ENCODE results near the gene TNRC6A. TPM values are rescaled to one million over a fixed set of nuclear protein-coding genes. Genes with fewer than 3 reads are reported as not detected.
"Not testable (repeated sequence)": the region's sequence is repeated elsewhere in the genome, so short reads cannot be mapped to it uniquely, and the experiment has no call there.

Gene TNRC6A
- total RNA-seq, 1 donor, result 61.5 TPM

DNA sequence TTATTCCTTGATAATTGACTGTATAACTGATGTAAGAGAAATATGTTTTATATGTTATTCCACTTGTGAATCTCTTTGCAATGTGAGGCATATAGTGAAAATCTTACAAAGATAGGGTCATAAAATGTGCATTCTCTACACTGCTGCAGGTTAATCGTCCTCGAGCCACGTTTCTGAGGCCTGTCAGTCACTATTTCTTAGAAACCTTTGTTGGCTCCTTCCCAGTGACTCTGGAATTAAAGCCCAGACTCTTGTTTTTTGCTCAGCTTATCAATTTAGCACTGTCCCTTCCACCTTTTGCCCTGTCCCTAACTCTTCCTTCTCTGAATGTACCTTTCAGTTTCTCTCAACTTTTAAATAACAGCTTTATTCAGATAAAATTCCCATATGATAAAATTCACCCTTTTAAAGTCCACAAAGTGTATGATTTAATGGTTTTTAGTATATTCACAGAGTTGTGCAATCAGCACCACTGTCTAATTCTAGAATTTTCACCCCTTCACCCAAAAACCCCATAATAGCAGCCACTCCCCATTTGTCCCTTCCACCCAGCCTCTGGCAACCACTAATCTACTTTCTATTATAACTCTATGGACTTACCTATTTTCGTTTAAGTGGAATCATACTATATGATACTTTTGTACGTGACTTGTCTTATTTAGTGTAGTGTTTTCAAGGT is 8.6 kb downstream of the TNRC6A start:
- H3K4me1 ChIP-seq (ENCODE audit: insufficient read depth, low read length), result peaks cover 47% of the 10 kb centered on the region
- no peaks in the 10 kb centered on the region for H3K27me3 ChIP-seq (ENCODE audit: insufficient read depth, low read length)
- no peaks in the 10 kb centered on the region for H3K9me3 ChIP-seq (ENCODE audit: low read depth, low read length)
- no peak overlapping the region for H3K4me3 ChIP-seq (ENCODE audit: low read length)

DNA sequence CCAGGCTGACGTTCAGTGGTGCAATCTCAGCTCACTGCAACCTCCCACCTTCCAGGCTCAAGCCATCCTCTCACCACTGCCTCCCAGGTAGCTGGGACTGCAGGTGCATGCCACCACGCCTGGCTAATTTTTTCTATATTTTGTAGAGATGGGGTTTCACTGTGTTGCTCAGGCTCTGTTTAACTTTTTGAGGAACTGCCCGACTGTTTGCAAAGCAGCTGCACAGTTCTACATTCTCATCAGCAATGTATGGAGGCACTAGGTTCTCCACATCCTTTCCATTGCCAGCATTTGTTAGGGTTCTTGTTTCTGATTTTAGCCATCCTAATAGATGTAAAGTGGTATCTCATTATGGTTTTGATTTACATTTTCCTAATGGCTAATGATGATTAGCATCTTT is 9.4 kb downstream of the TNRC6A start:
- Histone ChIP-seq H3K9me3 (ENCODE audit: low read depth, low read length) (no peaks in the 10 kb centered on the region), H3K27me3 (ENCODE audit: insufficient read depth, low read length) (no peaks in the 10 kb centered on the region), H3K4me3 (ENCODE audit: low read length) (no peak overlapping the region), H3K4me1 (ENCODE audit: insufficient read depth, low read length) (peaks cover 47% of the 10 kb centered on the region)

DNA sequence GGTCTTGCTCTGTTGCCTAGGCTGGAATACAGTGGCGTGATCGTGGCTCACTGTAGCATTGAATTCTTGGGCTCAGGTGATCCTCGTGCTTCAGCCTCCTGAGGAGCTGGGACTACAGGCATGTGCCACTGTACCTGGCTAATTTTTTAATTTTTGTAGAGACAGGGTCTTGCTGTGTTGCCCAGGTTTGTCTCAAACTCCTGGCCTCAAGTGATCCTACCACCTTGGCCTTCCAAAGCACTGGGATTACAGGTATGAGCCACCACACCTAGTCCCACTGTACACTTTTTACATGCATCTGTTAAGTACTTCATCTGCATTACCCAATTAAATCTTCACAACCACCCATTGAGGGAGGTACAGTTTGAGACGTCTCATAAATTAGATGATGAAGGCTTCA is 12.4 kb downstream of the TNRC6A start:
- H3K4me1 ChIP-seq (ENCODE audit: insufficient read depth, low read length), result peaks cover 50% of the 10 kb centered on the region
- H3K27me3 ChIP-seq (ENCODE audit: insufficient read depth, low read length), result no peaks in the 10 kb centered on the region
- no peaks in the 10 kb centered on the region for H3K9me3 ChIP-seq (ENCODE audit: low read depth, low read length)
- H3K4me3 ChIP-seq (ENCODE audit: low read length), result no peak overlapping the region

DNA sequence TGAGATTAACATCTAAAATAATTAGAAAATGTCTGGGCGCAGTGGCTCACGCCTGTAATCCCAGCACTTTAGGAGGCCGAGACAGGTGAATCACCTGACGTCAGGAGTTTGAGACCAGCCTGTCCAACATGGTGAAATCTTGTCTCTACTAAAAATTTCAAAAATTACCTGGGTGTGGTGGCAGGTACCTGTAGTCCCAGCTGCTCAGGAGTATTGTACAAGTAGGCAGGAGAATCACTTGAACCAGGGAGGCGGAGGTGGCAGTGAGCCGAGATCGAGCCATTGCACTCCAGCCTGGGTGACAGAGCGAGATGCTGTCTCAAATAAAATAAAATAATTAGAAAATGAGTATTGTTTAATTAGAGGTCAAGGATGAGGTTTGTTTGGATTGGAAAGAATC is 13.2 kb downstream of the TNRC6A start:
- H3K4me3 ChIP-seq (ENCODE audit: low read length); H3K27me3 ChIP-seq (ENCODE audit: insufficient read depth, low read length); H3K9me3 ChIP-seq (ENCODE audit: low read depth, low read length): not testable (repeated sequence)
- peaks cover 48% of the 10 kb centered on the region for H3K4me1 ChIP-seq (ENCODE audit: insufficient read depth, low read length)

DNA sequence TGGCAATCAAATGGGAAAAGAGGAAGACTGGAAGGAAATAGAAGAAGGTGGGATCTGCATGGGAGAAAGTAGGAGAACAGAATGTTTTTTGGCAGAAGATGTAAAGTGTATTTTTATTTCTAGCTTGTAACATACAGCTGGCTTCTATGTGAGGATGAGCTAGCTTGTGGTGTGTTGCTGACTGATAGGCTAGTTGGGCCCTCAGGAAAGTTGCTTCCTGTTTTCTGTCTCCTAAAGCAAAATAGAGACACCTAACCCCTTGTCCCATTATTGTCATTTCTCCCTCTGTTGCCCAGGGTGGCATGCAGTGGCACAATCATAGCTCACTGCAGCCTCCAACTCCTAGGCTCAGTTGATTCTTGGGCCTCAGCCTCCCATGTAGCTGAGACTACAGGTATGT is 15.9 kb downstream of the TNRC6A start:
- peaks cover 54% of the 10 kb centered on the region for H3K4me1 ChIP-seq (ENCODE audit: insufficient read depth, low read length)
- no peaks in the 10 kb centered on the region for H3K9me3 ChIP-seq (ENCODE audit: low read depth, low read length)
- no peak overlapping the region for H3K4me3 ChIP-seq (ENCODE audit: low read length)
- H3K27me3 ChIP-seq (ENCODE audit: insufficient read depth, low read length), result no peaks in the 10 kb centered on the region

DNA sequence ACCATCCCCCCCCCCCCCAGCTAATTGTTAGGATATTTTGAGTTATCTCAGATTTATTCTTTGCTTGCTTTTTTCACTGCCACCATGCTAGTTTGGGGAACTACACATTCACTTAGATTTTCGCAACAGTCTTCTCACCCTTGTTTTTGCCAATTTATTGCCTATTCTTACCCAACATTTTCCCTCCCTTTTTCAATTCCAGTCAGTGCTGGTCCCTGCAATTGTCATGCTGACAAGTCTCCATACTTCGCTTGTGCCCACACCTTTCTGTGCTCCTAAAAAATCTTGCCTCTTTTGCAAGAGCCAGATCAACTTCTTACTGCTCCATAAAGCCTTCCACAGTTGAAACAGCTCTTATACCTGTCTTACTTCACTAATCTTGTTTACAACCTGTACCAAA is 16.3 kb downstream of the TNRC6A start:
- Histone ChIP-seq H3K27me3 (ENCODE audit: insufficient read depth, low read length) (no peaks in the 10 kb centered on the region), H3K4me1 (ENCODE audit: insufficient read depth, low read length) (peaks cover 53% of the 10 kb centered on the region), H3K4me3 (ENCODE audit: low read length) (no peak overlapping the region), H3K9me3 (ENCODE audit: low read depth, low read length) (no peaks in the 10 kb centered on the region)

DNA sequence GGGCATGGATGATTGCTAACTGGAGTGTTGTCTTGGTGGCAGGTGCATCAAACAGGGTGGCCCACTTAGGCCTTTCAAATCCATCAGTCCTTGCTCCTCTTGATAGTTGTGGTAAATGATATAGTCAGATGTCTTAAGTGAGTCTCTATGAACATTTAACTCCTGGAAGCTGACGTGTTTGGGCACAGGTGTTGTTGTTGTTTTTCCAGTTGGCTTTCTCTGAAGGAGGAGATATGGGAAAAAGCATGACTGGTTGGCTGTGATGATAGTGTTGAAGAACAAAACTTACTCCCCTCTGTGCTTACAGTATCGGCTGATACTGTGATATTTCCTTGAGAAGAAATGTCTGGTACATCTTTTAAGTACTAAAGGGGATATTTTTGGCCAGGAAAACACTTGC is 18.0 kb downstream of the TNRC6A start:
- peaks cover 41% of the 10 kb centered on the region for H3K4me1 ChIP-seq (ENCODE audit: insufficient read depth, low read length)
- no peaks in the 10 kb centered on the region for H3K27me3 ChIP-seq (ENCODE audit: insufficient read depth, low read length)
- H3K4me3 ChIP-seq (ENCODE audit: low read length), result no peak overlapping the region
- no peaks in the 10 kb centered on the region for H3K9me3 ChIP-seq (ENCODE audit: low read depth, low read length)

DNA sequence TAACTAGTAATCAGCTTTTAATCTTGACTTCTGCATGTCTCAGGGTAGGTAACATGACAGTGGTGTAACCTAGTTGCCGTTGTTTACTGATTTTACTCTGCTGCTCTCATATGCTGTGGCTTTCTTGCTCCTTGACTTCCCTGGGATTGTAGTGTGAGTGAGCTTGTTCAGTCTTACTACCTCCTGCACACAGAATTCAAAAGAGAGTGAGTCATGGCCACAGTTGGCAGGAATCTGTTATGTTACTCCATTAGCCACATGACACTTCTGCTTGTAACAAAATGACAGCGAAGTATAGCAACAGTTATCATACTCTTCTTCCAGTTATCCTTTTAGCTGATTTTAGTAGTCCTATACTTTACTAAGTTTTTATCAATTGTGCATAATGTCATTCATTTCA is 18.8 kb downstream of the TNRC6A start:
- Histone ChIP-seq H3K9me3 (ENCODE audit: low read depth, low read length) (no peaks in the 10 kb centered on the region), H3K4me3 (ENCODE audit: low read length) (no peak overlapping the region), H3K4me1 (ENCODE audit: insufficient read depth, low read length) (peaks cover 40% of the 10 kb centered on the region), H3K27me3 (ENCODE audit: insufficient read depth, low read length) (no peaks in the 10 kb centered on the region)

DNA sequence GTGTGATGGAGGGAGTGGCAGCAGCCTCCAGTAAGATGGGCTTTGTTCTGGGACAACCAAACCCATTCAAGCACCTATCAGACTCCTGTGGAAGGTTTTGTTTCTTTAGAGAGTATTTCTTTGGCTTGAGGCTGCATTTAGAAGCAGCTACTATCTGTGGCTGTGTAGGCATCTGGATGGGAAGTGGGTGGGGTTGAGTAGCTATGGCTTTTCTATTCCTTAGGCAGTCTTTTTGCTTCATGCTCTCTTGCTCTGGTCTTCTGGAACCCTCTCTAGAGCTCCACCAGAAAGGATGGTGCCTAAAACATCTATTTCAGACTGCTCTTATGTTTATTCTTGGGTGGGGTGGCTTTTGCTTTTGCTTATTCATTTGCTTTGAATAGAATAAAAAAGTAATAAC is 19.9 kb downstream of the TNRC6A start:
- no peaks in the 10 kb centered on the region for H3K27me3 ChIP-seq (ENCODE audit: insufficient read depth, low read length)
- no peaks in the 10 kb centered on the region for H3K9me3 ChIP-seq (ENCODE audit: low read depth, low read length)
- peaks cover 38% of the 10 kb centered on the region for H3K4me1 ChIP-seq (ENCODE audit: insufficient read depth, low read length)
- H3K4me3 ChIP-seq (ENCODE audit: low read length), result no peak overlapping the region

DNA sequence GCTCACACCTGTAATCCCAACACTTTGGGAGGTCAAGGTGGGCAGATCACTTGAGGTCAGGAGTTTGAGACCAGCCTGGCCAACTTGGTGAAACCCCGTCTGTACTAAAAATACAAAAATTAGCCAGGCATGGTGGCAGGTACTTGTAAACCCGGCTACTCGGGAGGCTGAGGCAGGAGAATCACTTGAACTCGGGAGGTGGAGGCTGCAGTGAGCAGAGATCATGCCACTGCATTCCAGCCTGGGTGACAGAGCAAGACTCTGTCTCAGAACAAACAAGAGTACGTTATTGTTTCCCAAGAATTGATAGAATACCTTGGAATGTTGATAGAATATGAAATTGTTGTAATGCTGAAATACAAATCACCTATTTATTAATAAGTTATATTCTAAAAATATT is 20.4 kb downstream of the TNRC6A start:
- not testable (repeated sequence) for H3K27me3 ChIP-seq (ENCODE audit: insufficient read depth, low read length); H3K4me3 ChIP-seq (ENCODE audit: low read length); H3K9me3 ChIP-seq (ENCODE audit: low read depth, low read length)
- peaks cover 38% of the 10 kb centered on the region for H3K4me1 ChIP-seq (ENCODE audit: insufficient read depth, low read length)

DNA sequence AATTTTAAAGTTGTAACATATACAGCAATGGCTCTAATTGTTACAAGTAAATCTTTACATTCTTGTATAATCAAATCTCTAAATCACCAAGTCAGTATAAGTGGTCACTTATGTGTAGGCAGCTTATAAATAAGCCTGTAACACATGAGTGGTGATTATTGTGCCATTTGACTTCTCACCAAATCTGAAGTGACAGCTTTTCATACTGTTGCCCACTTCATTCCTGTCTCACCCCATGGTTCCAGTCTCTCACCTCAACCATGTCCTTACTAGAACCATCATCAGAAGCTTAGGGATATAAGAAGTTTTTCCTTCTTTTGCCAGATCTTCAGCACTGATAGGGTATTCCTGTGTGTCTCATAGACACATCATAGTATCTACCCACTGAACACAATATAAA is 23.5 kb downstream of the TNRC6A start:
- no peaks in the 10 kb centered on the region for H3K9me3 ChIP-seq (ENCODE audit: low read depth, low read length)
- H3K4me3 ChIP-seq (ENCODE audit: low read length), result no peak overlapping the region
- H3K4me1 ChIP-seq (ENCODE audit: insufficient read depth, low read length), result peaks cover 15% of the 10 kb centered on the region
- no peaks in the 10 kb centered on the region for H3K27me3 ChIP-seq (ENCODE audit: insufficient read depth, low read length)

DNA sequence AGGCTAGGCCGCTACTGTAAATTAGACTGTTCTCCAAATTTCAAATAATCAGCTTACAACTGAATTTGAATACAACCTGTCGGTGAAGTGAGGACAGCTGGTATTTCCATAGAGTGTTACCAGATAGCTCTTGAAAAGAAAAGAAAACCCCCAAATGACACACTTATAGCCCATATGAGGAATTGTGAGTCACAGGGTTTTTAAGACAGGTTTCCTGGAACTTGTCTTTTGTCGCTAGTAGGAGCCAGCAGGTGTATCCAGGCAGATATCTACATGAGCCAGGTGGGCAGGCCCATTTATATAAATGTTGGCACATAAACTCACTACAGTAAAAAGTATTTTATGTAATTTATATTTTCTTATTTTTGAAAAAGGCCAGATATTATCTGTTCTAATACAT is 24.0 kb downstream of the TNRC6A start:
- no peaks in the 10 kb centered on the region for H3K27me3 ChIP-seq (ENCODE audit: insufficient read depth, low read length)
- no peaks in the 10 kb centered on the region for H3K9me3 ChIP-seq (ENCODE audit: low read depth, low read length)
- no peak overlapping the region for H3K4me3 ChIP-seq (ENCODE audit: low read length)
- H3K4me1 ChIP-seq (ENCODE audit: insufficient read depth, low read length), result peaks cover 10% of the 10 kb centered on the region

DNA sequence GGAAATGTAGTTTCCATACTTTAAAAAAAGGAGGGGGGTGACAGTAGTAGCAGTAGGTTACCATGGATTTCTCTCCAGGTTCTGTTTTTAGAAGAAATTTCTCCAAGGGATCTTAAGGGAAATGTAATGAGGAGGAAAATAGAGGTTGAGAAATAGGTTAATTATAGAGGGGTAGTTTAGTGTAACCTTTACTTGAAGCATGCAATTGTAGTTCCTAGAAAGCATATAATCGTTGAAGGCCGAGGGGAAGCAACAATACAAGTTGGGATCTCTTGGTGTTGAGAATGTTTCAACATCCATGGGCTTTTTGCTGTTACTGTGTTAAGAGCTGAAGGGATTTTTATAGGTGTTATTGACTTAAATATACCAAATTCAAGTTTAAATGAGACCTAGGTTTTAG is 25.1 kb downstream of the TNRC6A start:
- H3K4me1 ChIP-seq (ENCODE audit: insufficient read depth, low read length), result no peaks in the 10 kb centered on the region
- no peaks in the 10 kb centered on the region for H3K27me3 ChIP-seq (ENCODE audit: insufficient read depth, low read length)
- no peaks in the 10 kb centered on the region for H3K9me3 ChIP-seq (ENCODE audit: low read depth, low read length)
- H3K4me3 ChIP-seq (ENCODE audit: low read length), result no peak overlapping the region

DNA sequence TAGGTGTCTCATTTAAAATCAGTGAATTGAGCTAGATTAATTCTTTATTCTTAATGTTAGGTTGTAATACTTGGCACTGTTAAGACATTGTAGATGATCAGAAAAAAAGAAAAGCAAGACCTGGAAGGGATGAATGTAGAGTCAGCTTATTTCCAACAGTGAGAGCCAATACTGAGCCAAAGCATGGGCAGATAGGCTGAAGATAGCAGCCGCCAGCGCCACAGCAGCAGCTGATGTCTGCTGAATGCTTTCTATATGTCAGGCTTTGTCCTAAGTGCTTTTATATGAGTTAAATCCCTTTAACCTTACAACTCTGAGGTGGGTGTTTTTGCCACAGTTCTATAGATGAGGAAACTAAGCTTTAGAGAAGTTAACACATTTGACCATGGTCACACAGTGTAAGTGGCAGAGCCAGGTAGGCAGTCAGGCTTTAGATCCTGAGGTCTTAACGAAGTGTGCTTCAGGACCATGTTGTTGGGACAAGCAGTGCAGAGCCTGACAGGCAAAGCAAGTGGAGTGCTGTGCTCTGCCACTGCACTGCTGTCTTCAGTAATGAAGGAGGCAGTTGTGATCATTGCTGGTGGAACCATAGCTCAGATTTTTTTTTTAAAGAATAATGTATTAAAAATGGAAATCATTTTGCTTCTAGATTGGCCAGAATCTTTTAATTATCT is 25.9 kb downstream of the TNRC6A start:
- H3K27me3 ChIP-seq (ENCODE audit: insufficient read depth, low read length), result no peaks in the 10 kb centered on the region
- no peaks in the 10 kb centered on the region for H3K4me1 ChIP-seq (ENCODE audit: insufficient read depth, low read length)
- no peaks in the 10 kb centered on the region for H3K9me3 ChIP-seq (ENCODE audit: low read depth, low read length)
- H3K4me3 ChIP-seq (ENCODE audit: low read length), result no peak overlapping the region

DNA sequence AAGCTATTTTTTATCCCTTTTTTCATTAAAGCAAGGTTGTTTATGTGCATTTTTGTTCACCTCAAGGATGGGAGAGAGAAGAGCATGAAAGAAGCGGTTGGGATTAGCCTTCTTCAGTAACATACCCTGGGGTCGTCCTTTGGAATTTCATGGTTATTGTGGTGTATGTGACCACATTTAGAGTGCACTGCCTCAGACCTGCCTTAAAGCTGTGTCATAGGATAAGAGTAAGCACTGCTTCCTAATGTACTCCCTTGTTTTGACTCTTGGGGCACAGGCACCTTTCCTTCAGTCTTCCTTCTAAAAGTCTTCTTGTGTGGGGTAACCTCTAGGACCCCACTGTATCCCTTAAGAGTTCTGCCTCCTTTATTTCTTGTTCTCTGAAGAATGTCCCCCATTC is 28.9 kb downstream of the TNRC6A start:
- Histone ChIP-seq H3K9me3 (ENCODE audit: low read depth, low read length) (no peaks in the 10 kb centered on the region), H3K27me3 (ENCODE audit: insufficient read depth, low read length) (no peaks in the 10 kb centered on the region), H3K4me3 (ENCODE audit: low read length) (no peak overlapping the region), H3K4me1 (ENCODE audit: insufficient read depth, low read length) (no peaks in the 10 kb centered on the region)

DNA sequence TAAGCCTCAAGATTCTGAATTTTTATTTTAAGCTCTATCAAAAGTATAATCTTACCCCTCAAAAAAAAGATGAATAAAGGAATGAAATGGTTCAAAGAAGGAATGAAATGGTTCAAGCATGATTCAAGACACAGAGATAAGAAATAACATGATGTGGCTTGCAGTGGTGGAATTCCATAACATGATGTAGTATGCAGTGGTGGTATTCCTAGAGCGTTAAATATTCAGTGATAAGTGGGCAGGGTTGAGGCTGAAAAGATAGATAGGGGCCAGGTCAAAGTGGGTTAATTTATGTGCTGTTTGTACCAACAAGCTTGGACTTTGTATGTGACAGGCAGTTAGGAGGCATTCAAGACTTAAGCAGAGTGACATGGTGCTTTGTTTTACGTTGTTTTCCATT is 29.6 kb downstream of the TNRC6A start:
- H3K4me1 ChIP-seq (ENCODE audit: insufficient read depth, low read length), result no peaks in the 10 kb centered on the region
- no peak overlapping the region for H3K4me3 ChIP-seq (ENCODE audit: low read length)
- H3K9me3 ChIP-seq (ENCODE audit: low read depth, low read length), result no peaks in the 10 kb centered on the region
- H3K27me3 ChIP-seq (ENCODE audit: insufficient read depth, low read length), result no peaks in the 10 kb centered on the region
